OCI-LY3 (cell line): ENCODE results near the gene SAMD4B.

Experiments used
- EZH2phosphoT487 ChIP-seq: fragments of 200-600 bp; shearing (Covaris generic); IDR thresholded peaks from 2 replicates; pipeline ENCODE4 v1.6.1; 2018; ENCODE audit warnings: antibody characterized with exemption, mixed run types, low read depth
- TF ChIP-seq, protein P1 (sequence below): fragments of 200-600, 300-600 bp; sonication (generic); IDR thresholded peaks from 2 replicates; pipeline ENCODE4 v1.5.1; 2014; ENCODE audit warnings: antibody characterized with exemption, low read length, low read depth

DNA sequence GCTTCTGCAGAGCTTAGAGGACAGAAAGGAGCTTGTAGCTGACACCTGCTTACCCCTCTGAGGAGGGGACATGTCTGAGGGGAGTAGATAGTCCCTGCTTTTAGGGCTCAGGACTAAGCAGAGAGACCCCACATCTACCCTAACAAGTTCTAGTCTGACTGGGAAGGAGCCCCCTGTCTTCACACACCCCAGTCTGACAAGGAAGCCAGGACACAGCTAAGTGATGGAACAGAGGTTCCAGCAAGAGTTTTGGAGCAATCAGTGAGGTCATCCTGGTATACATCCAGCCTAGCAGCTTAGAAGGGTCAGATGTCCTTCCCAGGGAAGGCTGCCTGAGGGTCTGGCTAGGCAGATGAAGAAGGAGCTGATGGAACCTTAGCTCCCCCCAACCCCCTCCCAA is 33.7 kb downstream of the SAMD4B start:
- TF ChIP-seq, protein P1, sequence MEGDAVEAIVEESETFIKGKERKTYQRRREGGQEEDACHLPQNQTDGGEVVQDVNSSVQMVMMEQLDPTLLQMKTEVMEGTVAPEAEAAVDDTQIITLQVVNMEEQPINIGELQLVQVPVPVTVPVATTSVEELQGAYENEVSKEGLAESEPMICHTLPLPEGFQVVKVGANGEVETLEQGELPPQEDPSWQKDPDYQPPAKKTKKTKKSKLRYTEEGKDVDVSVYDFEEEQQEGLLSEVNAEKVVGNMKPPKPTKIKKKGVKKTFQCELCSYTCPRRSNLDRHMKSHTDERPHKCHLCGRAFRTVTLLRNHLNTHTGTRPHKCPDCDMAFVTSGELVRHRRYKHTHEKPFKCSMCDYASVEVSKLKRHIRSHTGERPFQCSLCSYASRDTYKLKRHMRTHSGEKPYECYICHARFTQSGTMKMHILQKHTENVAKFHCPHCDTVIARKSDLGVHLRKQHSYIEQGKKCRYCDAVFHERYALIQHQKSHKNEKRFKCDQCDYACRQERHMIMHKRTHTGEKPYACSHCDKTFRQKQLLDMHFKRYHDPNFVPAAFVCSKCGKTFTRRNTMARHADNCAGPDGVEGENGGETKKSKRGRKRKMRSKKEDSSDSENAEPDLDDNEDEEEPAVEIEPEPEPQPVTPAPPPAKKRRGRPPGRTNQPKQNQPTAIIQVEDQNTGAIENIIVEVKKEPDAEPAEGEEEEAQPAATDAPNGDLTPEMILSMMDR = no peak
- no peak for TF ChIP-seq EZH2phosphoT487
